K562 (cell line): ENCODE results near the gene CPNE1. TPM values are rescaled to one million over a fixed set of nuclear protein-coding genes. Genes with fewer than 3 reads are reported as not detected.

ENCODE experiments used
- ATAC-seq: fragments of 200-7000 bp; cut with Tn5 transposase; 3 replicates; pipeline ENCODE4 v1.9.1; 2020; ENCODE audit warnings: moderate library complexity
- BruUV-seq: library from RNA; stranded (reverse); fragments of 400-500 nt; replicated peaks from 2 replicates; lab custom pipeline; 2021; lab: Mats Ljungman, UMichigan
- CTCF ChIA-PET: fragments of 300-600 bp; formaldehyde crosslinking; extraction: SDS; loops from one replicate; lab custom pipeline; 2021; ENCODE audit warnings: low intra/inter-chr PET ratio; lab: Yijun Ruan, JAX
- POLR2A ChIA-PET: fragments of 300-600, 350-650 bp; sonication (Branson Sonifier 250); formaldehyde crosslinking; extraction: SDS; loops from one replicate; lab custom pipeline; 2021; ENCODE audit warnings: antibody characterized with exemption, inconsistent platforms; lab: Yijun Ruan, JAX
- DNase-seq, 4 experiments: peaks; one replicate each; pipeline versions ENCODE4 v3.0.0 to v3.0.0-alpha.2; 2011 to 2018; ENCODE audit warnings: low spot score in 3 of 4, mixed read lengths in 3 of 4; ENCODE audit errors: extremely low read depth in 1 of 4
- FAIRE-seq: peaks from 2 replicates; lab custom pipeline; 2011; peaks lifted over from hg19 to GRCh38; lab: Jason Lieb, UNC
- H2AFZ ChIP-seq: 2 replicates; pipeline ENCODE4 v1.6.0; 2011; ENCODE audit warnings: low read depth, low read length, control low read depth, inconsistent platforms
- H3K27ac ChIP-seq: fragments of 200-600 bp; 3 replicates; pipeline ENCODE4 v1.8.0; 2011; ENCODE audit warnings: low read depth, mild to moderate bottlenecking, control low read depth, inconsistent platforms, low read length, moderate library complexity, mixed read lengths; ENCODE audit errors: extremely low read depth
- H3K27me3 ChIP-seq, 2 experiments: fragments of 300-600 bp in 1 of 2; 2 replicates in 1 of 2; 3 replicates in 1 of 2; pipeline versions ENCODE4 v1.6.0 to v1.8.0; 2011; ENCODE audit warnings: inconsistent platforms in 2 of 2, low read length in 2 of 2, mild to moderate bottlenecking in 1 of 2, mixed read lengths in 1 of 2, moderate library complexity in 1 of 2; ENCODE audit not compliant: control insufficient read depth in 2 of 2, insufficient read depth in 2 of 2
- H3K36me3 ChIP-seq: fragments of 300-600 bp; 3 replicates; pipeline ENCODE4 v1.8.0; 2011; ENCODE audit warnings: mild to moderate bottlenecking, low read length, inconsistent platforms; ENCODE audit not compliant: control insufficient read depth, insufficient read depth
- H3K4me1 ChIP-seq, 2 experiments: fragments of 200-600 bp in 1 of 2; replicated peaks in 1 of 2; 2 replicates in 1 of 2; 3 replicates in 1 of 2; pipeline versions ENCODE4 v1.5.1 to v1.8.0; 2011; ENCODE audit warnings: inconsistent platforms in 2 of 2, low read length in 2 of 2, mild to moderate bottlenecking in 1 of 2, mixed read lengths in 1 of 2, moderate library complexity in 1 of 2; ENCODE audit not compliant: control insufficient read depth in 2 of 2, insufficient read depth in 2 of 2
- H3K4me2 ChIP-seq: 2 replicates; pipeline ENCODE4 v1.6.1; 2011; ENCODE audit warnings: low read length, control low read depth, inconsistent platforms, mixed read lengths; ENCODE audit not compliant: insufficient read depth
- H3K4me3 ChIP-seq: fragments of 200-600 bp; sonication (generic), shearing (Covaris generic); 2 replicates; pipeline ENCODE4 v1.5.1; 2016; ENCODE audit warnings: control low read depth, inconsistent platforms
- H3K79me2 ChIP-seq: fragments of 200-600 bp; 3 replicates; pipeline ENCODE4 v1.8.0; 2011; ENCODE audit warnings: low read length, inconsistent platforms; ENCODE audit not compliant: control insufficient read depth, insufficient read depth
- H3K9ac ChIP-seq, 2 experiments: 2 replicates each; pipeline versions ENCODE4 v1.6.0 to v1.6.1; 2011; ENCODE audit warnings: low read depth in 2 of 2, low read length in 2 of 2, control low read depth in 1 of 2, inconsistent platforms in 1 of 2, mild to moderate bottlenecking in 1 of 2, mixed read lengths in 1 of 2; ENCODE audit not compliant: insufficient read depth in 1 of 2
- H3K9me1 ChIP-seq: one replicate; pipeline ENCODE4 v1.6.0; 2011; ENCODE audit warnings: inconsistent platforms, mild to moderate bottlenecking, low read length, moderate library complexity; ENCODE audit not compliant: control insufficient read depth, insufficient read depth
- H3K9me3 ChIP-seq: replicated peaks from 2 replicates; pipeline ENCODE4 v1.5.1; 2011; ENCODE audit warnings: low read depth, low read length, inconsistent platforms; ENCODE audit not compliant: control insufficient read depth, insufficient read depth
- H4K20me1 ChIP-seq: replicated peaks from 2 replicates; pipeline ENCODE4 v1.6.1; 2011; ENCODE audit warnings: low read length, inconsistent platforms, mixed read lengths; ENCODE audit not compliant: control insufficient read depth, insufficient read depth
- EHMT2 ChIP-seq: fragments of 450-650 bp; IDR thresholded peaks from 2 replicates; pipeline ENCODE4 v1.6.1; 2018; ENCODE audit warnings: antibody characterized with exemption
- GMEB1 ChIP-seq: fragments of 250-450 bp; sonication (Bioruptor Pico); IDR thresholded peaks from 2 replicates; pipeline ENCODE4 v1.4.0; 2020; ENCODE audit warnings: mild to moderate bottlenecking
- PREB ChIP-seq: sonication (generic); formaldehyde crosslinking; IDR thresholded peaks from 2 replicates; pipeline ENCODE4 v1.8.1; 2023; ENCODE audit warnings: mild to moderate bottlenecking, missing genetic modification reagents
- SUPT5H ChIP-seq: fragments of 450-650 bp; IDR thresholded peaks from 2 replicates; pipeline ENCODE4 v1.6.1; 2016
- TCFL5 ChIP-seq: fragments of 250-450 bp; sonication (Bioruptor Pico); conservative IDR thresholded peaks from 2 replicates; pipeline ENCODE4 v1.6.1; 2021; ENCODE audit warnings: mild to moderate bottlenecking, moderate library complexity, matching md5 sums
- WGBS: fragments of 100-300 bp; shearing (Covaris generic); methylation state at CpG from one replicate; pipeline ENCODE4 v1.1.6; 2016; ENCODE audit warnings: low coverage, mixed read lengths; ENCODE audit not compliant: insufficient coverage; ENCODE audit errors: missing lambda C conversion rate; 5-methylcytosine and 5-hydroxymethylcytosine counted together
- in situ Hi-C: fragments of 300-500 bp; cut with MboI; formaldehyde crosslinking; loops from 4 replicates; pipeline ENCODE4 v1.15.0; 2018; ENCODE audit warnings: inconsistent platforms, mixed read lengths
- intact Hi-C: fragments of 100-400 bp; cut with micrococcal nuclease; formaldehyde crosslinking; loops from 2 replicates; pipeline ENCODE4 v1.14.2; 2022
- polyA plus RNA-seq, 8 experiments: library from polyadenylated mRNA; depleted of rRNA in 4 of 8; stranded (reverse) in 5 of 8; unstranded in 3 of 8; fragments of >200 nt; fragmentation: Nextera tagmentation in 2 of 8; fragmentation: Illumina TruSeq in 1 of 8; extraction: Ambion mirVana in 2 of 8; extraction: Trizol in 1 of 8; gene quantifications; 2 replicates each; pipeline versions ENCODE4 v1.2.1 to v1.2.3, GENCODE V29; 2011 to 2014; ENCODE audit warnings: inconsistent platforms in 1 of 8, missing spikeins in 1 of 8
- total RNA-seq, 7 experiments: library from RNA; depleted of rRNA in 6 of 7; stranded (reverse); fragments of >200 nt in 6 of 7; fragmentation: Illumina TruSeq in 2 of 7; extraction: Trizol in 2 of 7; gene quantifications; 2 replicates each; pipeline versions ENCODE4 v1.2.1 to v1.2.3, GENCODE V29; 2011 to 2021; ENCODE audit warnings: low replicate concordance in 1 of 7

Gene CPNE1
- total and polyA plus RNA-seq, 9 of the 15 experiments (the other 6 are each of a cell fraction or from before 2014, with no cell fraction given) = 42.1 to 102 (median 56.0) TPM

- 100% methylated on average over 3 of the region's 3 CpGs for WGBS
- H3K9ac ChIP-seq = no peak overlapping the region
- TF ChIP-seq GMEB1 (CRISPR knock-in tag) = no peak
- no peak for TF ChIP-seq PREB (CRISPR knock-in tag)
- no peak for TF ChIP-seq EHMT2
- TF ChIP-seq TCFL5 (CRISPR knock-in tag) = no peak
- TF ChIP-seq SUPT5H = 0 out of 2 replicates have a peak, but pooled peaks have one; percentile 56
- TF ChIP-seq, all 486 proteins: peak for 1
- Histone ChIP-seq H3K27ac (no peak overlapping the region), H3K4me1 (peaks cover 0 to 2% of the 10 kb centered on the region in 2 experiments; a peak in 1 of 5 replicates), H3K79me2 (peaks cover 99% of the 10 kb centered on the region), H3K4me2 (no peak overlapping the region), H3K36me3 (peaks cover 75% of the 10 kb centered on the region), H3K9me3 (no peaks in the 10 kb centered on the region), H3K9me1 (no peaks in the 10 kb centered on the region), H2AFZ (no peak overlapping the region), H3K27me3 (no peaks in the 10 kb centered on the region), H4K20me1 (peaks cover 22% of the 10 kb centered on the region; the same call in 1 of the 2 replicates), H3K4me3 (no peak overlapping the region)
- no TSS peak for BruUV-seq
- FAIRE-seq (no peak), DNase-seq (no peak), ATAC-seq (no peak)
- ChIA-PET POLR2A (interaction anchor here (0.6 to 3.8 kb wide), 2 partner anchors 11 to 714 kb away, joined by 3 to 26 read pairs; partner anchors contain the start of genes CPNE1 and RBM12), CTCF (no interaction called here)
- intact Hi-C loops = no loop called here
- in situ Hi-C loops = no loop called here
Measured at GRCh38 chr20:35653430-35653734, 11.3 kb downstream of the CPNE1 start.
